ENCODE data around the gene BMI1. TPM values are rescaled to one million over a fixed set of nuclear protein-coding genes. Genes with fewer than 3 reads are reported as not detected.

Gene BMI1
- total RNA-seq, 4 donors from 2014 or later: 29.2 to 63.0 (median 42.5) TPM

DNA sequence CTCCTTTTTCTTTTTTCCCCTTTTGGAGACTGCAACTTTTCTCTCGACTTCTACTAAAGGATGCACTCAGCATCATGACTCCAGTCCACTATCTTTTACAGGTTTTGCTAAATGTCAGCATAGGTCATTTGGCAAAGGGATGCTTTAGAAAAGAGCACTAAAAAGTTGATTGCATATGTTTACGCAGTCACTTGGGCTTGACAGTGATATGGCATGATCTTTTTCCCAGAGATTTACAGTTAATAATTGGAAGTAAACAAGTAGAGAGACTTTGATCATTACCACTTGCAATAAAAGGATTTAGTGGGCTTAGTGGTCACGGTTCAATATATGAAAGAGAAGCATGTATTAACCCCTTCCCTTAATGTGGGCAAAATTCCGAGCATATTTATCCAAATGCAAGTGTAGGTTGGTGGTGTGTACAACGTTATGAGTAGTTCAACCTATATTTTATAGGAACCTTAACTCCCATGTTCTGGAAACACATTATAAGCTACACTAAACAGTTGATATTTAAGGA lies 1.8 kb downstream of the BMI1 start:
- 56 to 59% methylated on average over 5 of the region's 5 CpGs for WGBS, 2 donors (ENCODE audit: low coverage in 1 of 2)
- TF ChIP-seq, protein P1, sequence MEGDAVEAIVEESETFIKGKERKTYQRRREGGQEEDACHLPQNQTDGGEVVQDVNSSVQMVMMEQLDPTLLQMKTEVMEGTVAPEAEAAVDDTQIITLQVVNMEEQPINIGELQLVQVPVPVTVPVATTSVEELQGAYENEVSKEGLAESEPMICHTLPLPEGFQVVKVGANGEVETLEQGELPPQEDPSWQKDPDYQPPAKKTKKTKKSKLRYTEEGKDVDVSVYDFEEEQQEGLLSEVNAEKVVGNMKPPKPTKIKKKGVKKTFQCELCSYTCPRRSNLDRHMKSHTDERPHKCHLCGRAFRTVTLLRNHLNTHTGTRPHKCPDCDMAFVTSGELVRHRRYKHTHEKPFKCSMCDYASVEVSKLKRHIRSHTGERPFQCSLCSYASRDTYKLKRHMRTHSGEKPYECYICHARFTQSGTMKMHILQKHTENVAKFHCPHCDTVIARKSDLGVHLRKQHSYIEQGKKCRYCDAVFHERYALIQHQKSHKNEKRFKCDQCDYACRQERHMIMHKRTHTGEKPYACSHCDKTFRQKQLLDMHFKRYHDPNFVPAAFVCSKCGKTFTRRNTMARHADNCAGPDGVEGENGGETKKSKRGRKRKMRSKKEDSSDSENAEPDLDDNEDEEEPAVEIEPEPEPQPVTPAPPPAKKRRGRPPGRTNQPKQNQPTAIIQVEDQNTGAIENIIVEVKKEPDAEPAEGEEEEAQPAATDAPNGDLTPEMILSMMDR (IDR thresholded peaks at IDR 0.05): no peak
- TF ChIP-seq POLR2AphosphoS5 (IDR thresholded peaks at IDR 0.05) (no peak), POLR2A (IDR thresholded peaks at IDR 0.05) (no peak), EP300 (IDR thresholded peaks at IDR 0.05; ENCODE audit: low read depth) (no peak)
- H3K27ac ChIP-seq: peak overlapping the region in 3 of 4 donors; percentile 26 to 52 (median 30)
- peaks cover 31% of the 10 kb centered on the region for H3K27me3 ChIP-seq
- no peak for DNase-seq
- no peaks in the 10 kb centered on the region for H3K9me3 ChIP-seq
- peak overlapping the region in 3 of 4 donors; percentile 50 to 68 (median 52) for H3K4me3 ChIP-seq
- peaks cover 11 to 62% (median 26%) of the 10 kb centered on the region in 4 donors for H3K4me1 ChIP-seq
- H3K36me3 ChIP-seq: peaks cover 0 to 3% (median 0%) of the 10 kb centered on the region in 4 donors
- in situ Hi-C loops (cut with MboI; ENCODE audit: low pct_ligation_motif_present in 1 of 4, low pct_unique_long_range_greater_than_20kb in 1 of 4, low sequenced_read_pairs in 3 of 4): loop anchor here in 2 of 4 donors (10.0 to 25.0 kb wide), 3 partner anchors 310 to 810 kb away; partner anchors contain the start of gene DNAJC1 (in 2 of the 2)
- intact Hi-C loops (cut with DNase I; ENCODE audit: low total_unique reads): loop anchor here (5.0 kb wide), 1 partner anchor 320 kb away; the partner anchor contains the start of gene DNAJC1

DNA sequence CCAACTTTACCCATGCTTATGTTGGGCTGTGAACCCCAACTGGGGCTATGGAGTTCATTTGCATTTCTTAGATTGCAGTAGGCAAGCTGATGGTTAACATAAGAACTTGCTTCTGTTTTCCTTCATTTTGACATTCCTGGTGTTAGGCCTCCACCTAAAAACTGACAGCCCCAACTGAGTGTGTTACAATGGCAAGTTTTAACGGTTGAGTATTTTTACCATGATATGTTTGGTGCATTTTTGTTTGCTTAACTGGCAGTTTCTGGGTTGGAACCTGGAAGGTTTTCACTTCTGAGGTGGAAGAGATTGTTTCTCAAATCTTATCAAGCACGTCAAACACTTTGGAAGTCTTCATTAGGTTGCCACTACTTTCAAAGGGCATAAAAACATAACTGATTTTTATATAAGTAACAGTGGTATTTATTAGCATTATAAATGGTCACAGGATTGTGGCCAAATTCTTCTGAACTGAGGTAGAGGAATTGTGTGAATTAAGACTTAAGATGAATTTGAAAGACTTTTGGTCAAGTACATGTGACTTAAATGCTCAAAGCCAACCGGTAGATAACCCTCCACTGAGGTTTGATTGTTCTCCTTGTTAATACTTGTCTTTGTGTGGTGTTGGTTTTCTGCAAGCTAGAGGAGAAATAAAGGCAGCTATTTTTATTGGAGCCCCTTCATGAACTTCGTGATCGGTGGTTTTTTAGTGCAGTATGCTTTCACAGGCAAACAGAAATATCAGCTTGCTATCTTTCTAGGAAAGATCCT lies 2.8 kb downstream of the BMI1 start:
- Histone ChIP-seq H3K27me3 (peaks cover 31% of the 10 kb centered on the region), H3K4me1 (peaks cover 11 to 51% (median 25%) of the 10 kb centered on the region in 4 donors), H3K36me3 (peaks cover 0 to 8% (median under 1%) of the 10 kb centered on the region in 4 donors), H3K9me3 (no peaks in the 10 kb centered on the region), H3K4me3 (no peak overlapping the region), H3K27ac (no peak overlapping the region)
- WGBS, 2 donors (ENCODE audit: low coverage in 1 of 2): 75 to 76% methylated on average over 5 of the region's 5 CpGs
- intact Hi-C loops (cut with DNase I; ENCODE audit: low total_unique reads): loop anchor here (5.0 kb wide), 1 partner anchor 321 kb away; the partner anchor contains the start of gene DNAJC1
- TF ChIP-seq POLR2A (IDR thresholded peaks at IDR 0.05): no peak
- TF ChIP-seq EP300 (IDR thresholded peaks at IDR 0.05; ENCODE audit: low read depth): no peak
- no peak for TF ChIP-seq POLR2AphosphoS5 (IDR thresholded peaks at IDR 0.05)
- TF ChIP-seq, protein P1 (IDR thresholded peaks at IDR 0.05): no peak
- no peak for DNase-seq
- in situ Hi-C loops (cut with MboI; ENCODE audit: low pct_ligation_motif_present in 1 of 4, low pct_unique_long_range_greater_than_20kb in 1 of 4, low sequenced_read_pairs in 3 of 4): loop anchor here in 2 of 4 donors (10.0 to 25.0 kb wide), 3 partner anchors 311 to 811 kb away; partner anchors contain the start of gene DNAJC1 (in 2 of the 2)

DNA sequence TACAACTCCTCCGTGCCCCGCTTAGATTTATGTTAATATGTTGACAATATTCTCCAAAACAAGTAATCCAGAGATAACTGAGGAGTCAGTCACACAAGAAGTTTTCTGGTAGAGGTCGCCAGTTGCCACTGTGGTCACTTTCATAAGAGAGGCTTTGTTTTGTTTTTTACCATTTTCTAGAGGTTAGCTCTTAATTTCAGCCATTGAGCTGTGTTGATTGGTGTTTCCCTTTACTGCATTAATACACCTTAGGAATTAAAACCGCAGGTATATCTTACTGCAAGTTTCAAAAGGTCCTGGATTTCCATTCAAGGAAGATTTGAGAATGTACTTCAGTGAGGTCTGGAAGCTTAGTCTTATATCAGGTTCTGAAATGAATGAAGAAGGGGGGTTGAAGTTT lies 3.5 kb downstream of the BMI1 start:
- TF ChIP-seq POLR2AphosphoS5 (IDR thresholded peaks at IDR 0.05): no peak
- TF ChIP-seq, protein P1 (IDR thresholded peaks at IDR 0.05): no peak
- TF ChIP-seq EP300 (IDR thresholded peaks at IDR 0.05; ENCODE audit: low read depth): no peak
- TF ChIP-seq POLR2A (IDR thresholded peaks at IDR 0.05): no peak
- H3K4me1 ChIP-seq: peaks cover 11 to 49% (median 25%) of the 10 kb centered on the region in 4 donors
- H3K4me3 ChIP-seq: peak overlapping the region in 1 of 4 donors; percentile 52
- no peaks in the 10 kb centered on the region for H3K9me3 ChIP-seq
- 61 to 76% methylated on average over 4 of the region's 4 CpGs for WGBS, 2 donors (ENCODE audit: low coverage in 1 of 2)
- DNase-seq: no peak
- H3K27ac ChIP-seq: peak overlapping the region in 1 of 4 donors; percentile 83
- H3K27me3 ChIP-seq: peaks cover 31% of the 10 kb centered on the region
- peaks cover 0 to 11% (median 4%) of the 10 kb centered on the region in 4 donors for H3K36me3 ChIP-seq
- intact Hi-C loops (cut with DNase I; ENCODE audit: low total_unique reads) (loop anchor here (5.0 kb wide), 1 partner anchor 322 kb away; the partner anchor contains the start of gene DNAJC1), in situ Hi-C loops (cut with MboI; ENCODE audit: low pct_ligation_motif_present in 1 of 4, low pct_unique_long_range_greater_than_20kb in 1 of 4, low sequenced_read_pairs in 3 of 4) (loop anchor here in 2 of 4 donors (10.0 to 25.0 kb wide), 3 partner anchors 312 to 812 kb away; partner anchors contain the start of gene DNAJC1 (in 2 of the 2))

DNA sequence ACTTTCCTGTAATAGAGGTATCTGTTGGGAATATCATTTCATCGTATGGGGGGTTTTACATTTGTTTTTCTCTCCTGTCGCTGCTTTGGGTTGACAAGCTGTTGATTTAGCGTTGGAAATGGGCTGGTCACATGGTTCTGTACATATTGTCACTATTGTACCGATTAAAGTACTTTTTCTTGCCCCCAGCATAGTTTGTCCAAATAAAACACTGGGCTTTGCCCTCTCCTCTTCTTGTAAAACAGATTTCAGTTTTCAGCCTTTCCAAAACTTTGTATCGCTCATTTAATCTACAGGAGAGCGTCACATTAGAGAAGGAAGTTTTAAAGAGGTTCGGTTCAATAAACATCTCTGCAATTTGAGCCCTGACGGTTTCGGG lies 4.0 kb downstream of the BMI1 start:
- in situ Hi-C loops (cut with MboI; ENCODE audit: low pct_ligation_motif_present in 1 of 4, low pct_unique_long_range_greater_than_20kb in 1 of 4, low sequenced_read_pairs in 3 of 4): loop anchor here in 2 of 4 donors (10.0 to 25.0 kb wide), 3 partner anchors 313 to 813 kb away; partner anchors contain the start of gene DNAJC1 (in 2 of the 2)
- Histone ChIP-seq H3K27ac (peak overlapping the region; percentile 76 to 84 (median 81)), H3K27me3 (peaks cover 31% of the 10 kb centered on the region), H3K36me3 (peaks cover 0 to 16% (median 7%) of the 10 kb centered on the region in 4 donors), H3K4me3 (peak overlapping the region; percentile 44 to 83 (median 54)), H3K9me3 (no peaks in the 10 kb centered on the region), H3K4me1 (peaks cover 11 to 45% (median 23%) of the 10 kb centered on the region in 4 donors)
- 0 to 5% methylated on average over 5 to 9 of the region's 9 CpGs for WGBS, 2 donors (ENCODE audit: low coverage in 1 of 2)
- no peak for DNase-seq
- intact Hi-C loops (cut with DNase I; ENCODE audit: low total_unique reads): loop anchor here (5.0 kb wide), 1 partner anchor 323 kb away; the partner anchor contains the start of gene DNAJC1
- no peak for TF ChIP-seq POLR2AphosphoS5 (IDR thresholded peaks at IDR 0.05)
- TF ChIP-seq EP300 (IDR thresholded peaks at IDR 0.05; ENCODE audit: low read depth): no peak
- TF ChIP-seq, protein P1 (IDR thresholded peaks at IDR 0.05): no peak
- TF ChIP-seq POLR2A (IDR thresholded peaks at IDR 0.05): no peak
